Measurements from ENCODE around the gene NT5C2.

NT5C2 gene

GRCh38 chr10:103124420-103125096 lies 68.5 kb downstream of the NT5C2 start:
- no peak for DNase-seq (ENCODE audit: low read depth in 2 of 2)

DNA sequence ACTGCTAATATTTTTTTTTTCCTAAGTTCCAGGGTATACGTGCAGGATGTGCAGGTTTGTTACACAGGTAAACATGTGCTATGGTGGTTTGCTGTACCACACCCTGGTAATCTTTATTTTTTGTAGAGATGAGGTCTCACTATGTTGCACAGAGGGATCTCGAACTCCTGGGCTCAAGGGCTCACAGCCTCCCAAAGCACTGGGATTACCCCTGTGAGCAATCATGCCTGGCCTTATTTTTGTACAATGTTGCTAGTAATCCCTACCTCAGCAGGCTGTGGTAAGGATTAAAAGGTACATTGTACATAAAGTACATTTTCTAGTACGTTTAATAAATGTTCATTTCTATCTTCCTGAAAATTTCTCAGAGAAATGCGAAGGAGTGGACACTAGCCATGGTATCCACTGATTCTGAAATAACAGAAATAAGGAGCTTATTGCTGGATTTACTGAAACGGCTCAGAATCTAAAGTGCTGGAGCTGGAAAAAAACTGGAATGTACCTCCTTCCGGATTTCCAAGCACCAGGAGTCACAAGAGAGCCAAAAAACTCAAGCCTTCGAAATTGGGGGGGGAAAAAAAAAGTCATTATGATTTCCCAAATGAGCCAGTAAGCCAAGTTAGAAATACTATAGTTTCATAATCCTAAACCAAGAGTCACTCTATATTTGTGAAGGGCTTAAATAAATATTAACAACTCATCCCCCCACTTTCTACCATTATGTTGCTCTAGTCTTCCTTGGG lies 69.6 kb downstream of the NT5C2 start:
- DNase-seq (ENCODE audit: low read depth in 2 of 2): no peak

DNA sequence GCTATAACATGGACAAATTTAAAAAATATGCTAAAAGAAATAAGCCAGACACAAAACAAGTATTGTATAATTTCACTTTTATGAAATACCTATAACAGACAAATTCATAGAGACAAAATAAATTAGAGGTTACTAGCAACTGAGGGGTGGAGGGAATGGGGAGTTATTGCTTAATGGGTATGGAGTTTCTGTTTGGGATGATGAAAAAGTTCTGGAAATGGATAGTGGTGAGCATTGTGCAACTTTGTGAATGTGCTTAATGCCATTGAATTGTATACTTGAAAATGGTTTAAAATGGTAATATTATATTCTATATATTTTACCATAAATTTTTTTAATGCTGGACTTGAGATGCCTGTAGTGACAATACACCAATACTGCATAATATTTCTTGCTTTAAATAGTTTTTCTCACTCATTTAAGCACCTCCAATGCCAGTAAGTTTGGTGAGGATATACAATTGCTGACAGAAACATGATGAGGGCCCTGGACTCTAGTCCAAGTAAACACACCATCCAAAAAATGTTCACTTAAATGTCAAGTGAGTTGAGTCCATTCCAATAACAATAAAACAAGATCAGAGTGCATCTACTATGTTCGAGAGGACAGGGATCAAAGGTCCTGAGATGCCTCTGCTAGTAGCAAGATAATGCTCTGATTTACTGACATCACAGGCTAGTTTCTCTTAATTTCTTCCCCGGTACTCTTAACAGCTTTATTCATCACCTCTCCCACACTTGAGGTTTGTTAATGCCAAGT lies 71.9 kb downstream of the NT5C2 start:
- DNase-seq (ENCODE audit: low read depth in 2 of 2): no peak

- DNase-seq (ENCODE audit: low read depth in 2 of 2): no peak
Observed at GRCh38 chr10:103120546-103120945, 72.5 kb downstream of the NT5C2 start.

DNA sequence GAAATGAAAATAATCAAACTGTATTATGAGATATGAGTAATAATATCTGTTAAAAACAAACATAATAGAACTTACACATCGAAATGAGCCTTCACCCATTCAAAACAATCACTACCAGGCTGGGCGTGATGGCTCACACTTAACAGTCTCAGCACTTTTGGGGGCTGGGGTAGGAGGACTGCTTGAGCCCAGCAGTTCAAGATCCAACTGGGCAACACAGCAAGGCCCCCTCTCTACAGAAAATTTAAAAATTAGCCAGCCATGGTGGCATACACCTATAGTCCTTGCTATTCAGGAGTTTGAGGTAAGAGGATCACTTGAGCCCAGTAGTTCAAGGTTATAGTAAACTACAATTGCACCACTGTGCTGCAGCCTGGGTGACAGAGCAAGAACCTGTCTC lies 75.8 kb downstream of the NT5C2 start:
- DNase-seq (ENCODE audit: low read depth in 2 of 2): no peak

- no peak for DNase-seq (ENCODE audit: low read depth in 2 of 2)
Observed at GRCh38 chr10:103114876-103115275, 78.2 kb downstream of the NT5C2 start.

DNA sequence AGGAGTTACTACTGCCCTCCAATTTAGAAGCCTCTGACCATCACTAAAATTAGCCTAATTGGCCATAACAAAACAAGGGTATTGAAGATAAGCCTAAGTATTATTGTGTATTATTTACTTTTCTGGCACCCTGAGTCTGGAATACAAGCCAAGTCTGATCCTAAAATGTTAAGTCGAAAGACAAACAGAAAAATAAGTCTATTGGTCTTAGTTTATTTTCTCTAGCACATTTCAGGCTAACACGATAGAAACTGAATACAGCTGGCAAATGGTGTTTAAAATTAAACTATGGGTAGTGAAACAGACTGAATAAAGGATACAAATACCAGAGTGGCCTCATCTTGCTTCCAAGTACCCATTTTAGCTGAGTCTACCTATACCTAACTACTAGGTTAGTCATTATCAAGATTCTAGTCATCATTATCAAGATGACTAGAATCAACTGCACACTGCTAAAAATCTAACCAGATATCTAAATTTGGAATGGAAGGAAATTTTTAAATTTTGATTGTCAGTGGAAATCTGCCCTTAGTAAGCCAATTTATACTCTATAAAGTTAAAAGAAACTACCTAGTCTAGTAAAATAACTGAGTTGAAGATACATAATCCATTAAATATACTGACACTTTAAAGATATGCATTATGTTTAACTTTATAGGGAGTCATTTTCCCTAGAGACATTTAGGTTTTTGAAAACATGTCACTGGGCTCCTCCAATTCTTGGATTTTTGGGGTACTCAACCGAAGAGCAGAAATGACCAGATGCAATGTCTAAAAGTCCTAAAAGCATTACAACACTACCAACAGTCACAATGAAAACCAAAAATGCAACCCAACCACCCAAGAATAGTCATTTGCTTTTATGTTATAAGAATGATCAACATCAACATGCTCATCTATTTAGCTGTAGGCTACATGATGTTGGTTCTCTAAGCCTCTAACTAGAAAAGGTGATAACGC lies 80.9 kb downstream of the NT5C2 start:
- no peak for DNase-seq (ENCODE audit: low read depth in 2 of 2)

DNA sequence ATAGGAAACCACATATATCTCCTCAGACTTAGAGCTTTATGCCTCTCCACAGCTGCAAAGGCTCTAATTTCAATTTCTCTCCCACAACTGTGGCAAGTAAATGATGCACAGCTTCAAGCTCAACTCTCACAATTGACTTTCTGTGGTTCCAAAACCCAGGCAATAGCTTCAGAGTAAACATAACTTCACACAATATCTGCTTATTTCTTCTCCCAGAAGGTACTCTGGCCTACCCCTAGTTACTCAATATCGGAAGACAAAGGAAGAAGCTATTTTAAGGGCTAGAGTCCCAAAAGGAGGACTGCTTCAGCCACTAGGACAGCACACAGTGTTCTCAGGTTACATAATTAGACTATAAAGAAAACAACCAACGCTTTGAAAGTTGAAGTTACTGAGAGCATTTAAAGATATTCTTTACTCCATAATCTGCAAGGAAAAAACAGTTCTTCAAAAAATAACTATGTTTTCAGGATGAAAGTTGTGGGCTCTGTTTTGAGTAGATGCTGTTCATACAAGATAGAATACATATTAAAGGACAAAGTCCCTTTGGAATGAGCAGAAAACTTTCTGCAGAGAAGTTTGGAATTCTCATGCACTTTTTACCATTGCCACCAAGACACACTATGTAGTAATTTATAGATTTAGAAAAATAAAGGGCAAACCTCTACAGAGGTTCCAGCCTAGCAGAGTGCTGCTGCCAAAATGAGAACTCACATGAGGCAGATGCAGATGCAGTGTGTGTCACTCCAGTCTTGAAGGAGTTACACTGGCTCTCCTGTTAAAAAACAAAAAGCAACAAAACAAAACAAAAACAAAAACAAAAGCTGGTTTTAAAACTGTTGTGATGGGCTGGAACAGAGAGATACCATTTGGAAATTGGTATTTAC lies 81.8 kb downstream of the NT5C2 start:
- no peak for DNase-seq (ENCODE audit: low read depth in 2 of 2)

DNA sequence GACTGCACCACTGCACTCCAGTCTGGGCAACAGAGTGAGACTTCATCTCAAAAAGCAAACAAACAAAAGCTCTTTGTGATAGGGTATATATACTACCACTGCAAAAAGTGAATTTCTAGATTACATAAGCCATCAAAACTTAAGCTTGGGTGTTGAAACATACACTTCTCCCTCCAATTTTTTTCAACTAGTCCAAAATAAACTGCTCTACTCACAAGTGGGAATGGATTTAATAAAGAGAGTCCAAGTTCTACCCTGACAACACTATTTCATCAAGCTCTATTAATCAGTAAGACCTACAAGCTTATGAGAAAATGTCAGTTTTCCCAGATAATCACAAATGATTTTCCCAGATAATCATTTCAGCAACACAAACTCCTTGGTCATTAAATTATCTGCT lies 82.7 kb downstream of the NT5C2 start:
- no peak for DNase-seq (ENCODE audit: low read depth in 2 of 2)

GRCh38 chr10:103109821-103110220 lies 83.3 kb downstream of the NT5C2 start:
- no peak for DNase-seq (ENCODE audit: low read depth in 2 of 2)

- no peak for DNase-seq (ENCODE audit: low read depth in 2 of 2)
Observed at GRCh38 chr10:103106539-103106938, 86.5 kb downstream of the NT5C2 start.

GRCh38 chr10:103105462-103105861 lies 87.6 kb downstream of the NT5C2 start:
- no peak for DNase-seq (ENCODE audit: low read depth in 2 of 2)

DNA sequence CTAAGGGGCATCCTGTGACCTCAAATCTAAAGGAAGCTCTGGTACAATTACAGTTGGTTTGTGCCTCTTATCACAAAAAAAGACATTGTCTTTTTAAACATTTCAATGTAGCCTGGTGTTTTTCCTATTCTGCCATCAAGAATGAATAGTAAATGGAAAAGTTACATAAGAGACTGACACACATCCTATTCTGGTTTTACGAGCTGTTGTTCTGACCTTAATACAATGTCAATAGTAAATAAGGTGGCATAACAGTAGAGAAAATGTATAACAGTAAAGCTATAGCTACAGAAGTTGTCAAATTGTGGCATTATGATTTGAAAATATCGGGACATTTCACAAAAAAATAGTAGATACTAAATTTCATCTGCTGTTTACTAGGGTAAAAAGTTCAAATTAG lies 88.4 kb downstream of the NT5C2 start:
- no peak for DNase-seq (ENCODE audit: low read depth in 2 of 2)

GRCh38 chr10:103103989-103104388 lies 89.1 kb downstream of the NT5C2 start:
- no peak for DNase-seq (ENCODE audit: low read depth in 2 of 2)

DNA sequence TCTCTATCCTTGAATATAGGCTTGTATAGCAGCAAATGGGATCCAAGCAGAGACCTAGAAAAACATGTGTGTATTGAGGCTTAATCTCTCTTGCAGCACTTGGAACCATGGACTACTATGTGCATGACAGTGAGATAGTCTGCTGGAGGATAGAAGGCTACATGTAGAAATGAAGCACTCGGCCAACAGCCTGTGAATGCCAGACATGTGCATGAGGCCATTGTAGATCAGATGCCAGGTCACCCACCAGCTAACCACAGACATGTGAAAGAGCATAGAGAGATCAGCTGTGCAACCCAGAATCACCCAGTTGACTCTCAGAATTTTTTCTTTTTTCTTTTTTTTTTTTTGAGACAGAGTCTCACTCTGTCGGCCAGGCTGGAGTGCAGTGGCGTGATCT lies 90.9 kb downstream of the NT5C2 start:
- DNase-seq (ENCODE audit: low read depth in 2 of 2): no peak

- DNase-seq (ENCODE audit: low read depth in 2 of 2): no peak
Observed at GRCh38 chr10:103100620-103101019, 92.5 kb downstream of the NT5C2 start.

DNA sequence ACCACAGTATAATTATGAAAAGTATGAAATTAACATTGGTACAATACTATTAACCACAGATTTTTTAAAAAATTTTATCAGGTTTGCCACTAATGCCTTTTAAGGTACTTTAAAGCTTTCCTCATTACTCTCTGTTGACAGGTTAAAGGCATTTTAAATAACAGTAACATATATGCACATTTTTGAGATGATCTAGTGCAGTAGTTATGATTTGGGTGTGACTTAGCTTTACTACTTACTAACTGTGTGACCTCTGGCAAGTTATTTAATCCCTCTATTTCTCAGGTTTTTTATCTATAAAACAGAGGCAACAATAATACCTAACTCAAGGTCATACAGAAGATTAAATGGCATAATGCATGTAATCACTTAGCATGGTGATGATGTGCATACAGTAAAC lies 94.8 kb downstream of the NT5C2 start:
- DNase-seq (ENCODE audit: low read depth in 2 of 2): no peak

- DNase-seq (ENCODE audit: low read depth in 2 of 2): no peak
Observed at GRCh38 chr10:103096130-103096529, 96.9 kb downstream of the NT5C2 start.

GRCh38 chr10:103095005-103095404 lies 98.1 kb downstream of the NT5C2 start:
- no peak for DNase-seq (ENCODE audit: low read depth in 2 of 2)

DNA sequence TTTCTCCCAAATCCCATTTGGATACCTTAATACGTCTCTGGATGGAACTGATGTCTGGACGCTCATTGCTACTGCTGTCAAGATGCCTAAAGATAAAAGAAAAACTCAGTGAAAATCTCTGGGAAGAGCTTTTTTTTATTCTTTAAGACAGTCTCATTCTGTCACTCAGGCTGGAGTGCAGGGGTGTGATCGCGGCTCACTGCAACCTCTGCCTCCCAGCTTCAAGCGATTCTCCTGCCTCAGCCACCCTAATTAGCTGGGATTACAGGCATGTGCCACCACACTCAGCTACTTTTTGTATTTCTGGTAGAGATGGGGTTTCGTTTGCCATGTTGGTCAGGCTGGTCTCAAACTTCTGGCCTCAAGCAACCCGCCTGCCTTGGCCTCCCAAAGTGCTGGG lies 102.2 kb downstream of the NT5C2 start:
- no peak for DNase-seq (ENCODE audit: low read depth in 2 of 2)

DNA sequence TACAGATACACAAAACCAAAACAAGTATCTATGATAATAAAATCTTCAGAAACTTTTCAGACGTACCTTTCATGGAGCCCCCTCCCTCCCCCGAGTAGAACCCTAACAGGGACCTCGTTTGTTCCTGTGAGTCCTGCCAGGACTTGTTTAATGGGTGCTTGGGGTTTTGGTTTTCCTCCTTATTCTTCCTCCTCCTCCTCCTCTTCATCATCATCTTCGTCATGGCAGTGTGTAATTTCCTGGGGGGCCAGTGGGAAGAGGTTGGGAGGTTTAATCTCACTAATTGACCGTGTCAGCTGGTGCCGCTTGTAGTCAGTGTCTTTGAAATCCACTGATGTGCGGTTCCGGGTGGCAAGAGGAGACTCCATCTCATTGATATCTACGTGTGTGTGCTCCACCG lies 103.6 kb downstream of the NT5C2 start:
- DNase-seq (ENCODE audit: low read depth in 2 of 2): no peak

All from activated CD8-positive, alpha-beta memory T cell treated with anti-CD3 and anti-CD28 coated beads for 4 hours (primary cell).